NOMO-1 treated with DMSO at 0.1 percent for 48 hours (cell line): Measurements from ENCODE around the gene ATF7IP.
A peak's percentile ranks its signal among the peaks of the same experiment; 100 is the strongest.
"Not testable (repeated sequence)": the region's sequence is repeated elsewhere in the genome, so short reads cannot be mapped to it uniquely, and the experiment has no call there.

ENCODE experiments used
- DNase-seq: peaks from one replicate; lab custom pipeline; 2025; ENCODE audit not compliant: unreplicated experiment; lab: John Stamatoyannopoulos, UW

The ATF7IP gene, protein sequence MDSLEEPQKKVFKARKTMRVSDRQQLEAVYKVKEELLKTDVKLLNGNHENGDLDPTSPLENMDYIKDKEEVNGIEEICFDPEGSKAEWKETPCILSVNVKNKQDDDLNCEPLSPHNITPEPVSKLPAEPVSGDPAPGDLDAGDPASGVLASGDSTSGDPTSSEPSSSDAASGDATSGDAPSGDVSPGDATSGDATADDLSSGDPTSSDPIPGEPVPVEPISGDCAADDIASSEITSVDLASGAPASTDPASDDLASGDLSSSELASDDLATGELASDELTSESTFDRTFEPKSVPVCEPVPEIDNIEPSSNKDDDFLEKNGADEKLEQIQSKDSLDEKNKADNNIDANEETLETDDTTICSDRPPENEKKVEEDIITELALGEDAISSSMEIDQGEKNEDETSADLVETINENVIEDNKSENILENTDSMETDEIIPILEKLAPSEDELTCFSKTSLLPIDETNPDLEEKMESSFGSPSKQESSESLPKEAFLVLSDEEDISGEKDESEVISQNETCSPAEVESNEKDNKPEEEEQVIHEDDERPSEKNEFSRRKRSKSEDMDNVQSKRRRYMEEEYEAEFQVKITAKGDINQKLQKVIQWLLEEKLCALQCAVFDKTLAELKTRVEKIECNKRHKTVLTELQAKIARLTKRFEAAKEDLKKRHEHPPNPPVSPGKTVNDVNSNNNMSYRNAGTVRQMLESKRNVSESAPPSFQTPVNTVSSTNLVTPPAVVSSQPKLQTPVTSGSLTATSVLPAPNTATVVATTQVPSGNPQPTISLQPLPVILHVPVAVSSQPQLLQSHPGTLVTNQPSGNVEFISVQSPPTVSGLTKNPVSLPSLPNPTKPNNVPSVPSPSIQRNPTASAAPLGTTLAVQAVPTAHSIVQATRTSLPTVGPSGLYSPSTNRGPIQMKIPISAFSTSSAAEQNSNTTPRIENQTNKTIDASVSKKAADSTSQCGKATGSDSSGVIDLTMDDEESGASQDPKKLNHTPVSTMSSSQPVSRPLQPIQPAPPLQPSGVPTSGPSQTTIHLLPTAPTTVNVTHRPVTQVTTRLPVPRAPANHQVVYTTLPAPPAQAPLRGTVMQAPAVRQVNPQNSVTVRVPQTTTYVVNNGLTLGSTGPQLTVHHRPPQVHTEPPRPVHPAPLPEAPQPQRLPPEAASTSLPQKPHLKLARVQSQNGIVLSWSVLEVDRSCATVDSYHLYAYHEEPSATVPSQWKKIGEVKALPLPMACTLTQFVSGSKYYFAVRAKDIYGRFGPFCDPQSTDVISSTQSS

DNA sequence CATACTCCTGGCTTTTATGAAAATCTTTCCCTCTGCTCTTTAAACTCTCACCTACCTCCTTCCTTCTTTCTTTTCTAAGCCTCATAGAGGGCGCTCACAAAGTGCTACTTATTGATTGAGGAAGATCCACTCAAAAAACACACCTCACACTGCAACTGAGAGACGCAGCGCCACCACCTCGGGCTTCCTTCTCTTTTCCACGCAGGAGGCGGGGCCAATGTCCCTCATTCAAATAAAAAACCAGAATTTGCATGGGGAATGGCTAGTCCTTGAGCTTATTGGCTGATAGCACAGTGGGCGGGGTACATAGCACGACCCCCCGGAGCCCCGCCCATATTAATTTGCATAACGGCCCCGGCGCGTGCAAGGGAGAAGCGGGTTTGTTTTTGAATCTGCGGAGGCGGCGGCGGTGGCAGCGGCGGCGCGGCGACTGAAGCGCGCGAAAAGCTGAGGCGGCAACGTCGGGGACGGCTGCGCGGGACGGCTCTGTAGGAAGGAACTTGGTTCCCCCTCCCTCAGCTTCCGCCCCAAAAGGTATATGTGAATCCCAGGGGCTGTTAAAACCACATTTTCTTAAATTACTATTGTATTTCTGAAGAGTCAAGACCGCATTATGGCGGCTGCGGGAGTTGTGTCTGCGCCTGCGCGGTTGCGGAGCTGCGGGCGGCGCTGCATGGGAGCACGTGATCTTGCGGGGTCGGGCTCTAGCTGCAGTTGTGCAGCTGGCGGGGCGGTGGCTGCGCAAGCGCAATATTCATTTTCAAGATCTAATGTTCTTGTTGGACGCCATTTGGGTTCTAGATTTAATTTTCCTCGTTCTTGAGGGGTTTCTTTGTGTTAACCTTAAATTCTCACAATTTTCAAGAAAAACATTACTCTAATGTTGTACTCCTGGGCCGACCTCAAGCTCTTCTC is at the start of gene ATF7IP:
Gene ATF7IP, plus strand, starts transcription at position 389 of the 915 bp plus-strand sequence. CDS start 58,234 bp downstream, outside the sequence.
- DNase-seq: peak; percentile 98

DNA sequence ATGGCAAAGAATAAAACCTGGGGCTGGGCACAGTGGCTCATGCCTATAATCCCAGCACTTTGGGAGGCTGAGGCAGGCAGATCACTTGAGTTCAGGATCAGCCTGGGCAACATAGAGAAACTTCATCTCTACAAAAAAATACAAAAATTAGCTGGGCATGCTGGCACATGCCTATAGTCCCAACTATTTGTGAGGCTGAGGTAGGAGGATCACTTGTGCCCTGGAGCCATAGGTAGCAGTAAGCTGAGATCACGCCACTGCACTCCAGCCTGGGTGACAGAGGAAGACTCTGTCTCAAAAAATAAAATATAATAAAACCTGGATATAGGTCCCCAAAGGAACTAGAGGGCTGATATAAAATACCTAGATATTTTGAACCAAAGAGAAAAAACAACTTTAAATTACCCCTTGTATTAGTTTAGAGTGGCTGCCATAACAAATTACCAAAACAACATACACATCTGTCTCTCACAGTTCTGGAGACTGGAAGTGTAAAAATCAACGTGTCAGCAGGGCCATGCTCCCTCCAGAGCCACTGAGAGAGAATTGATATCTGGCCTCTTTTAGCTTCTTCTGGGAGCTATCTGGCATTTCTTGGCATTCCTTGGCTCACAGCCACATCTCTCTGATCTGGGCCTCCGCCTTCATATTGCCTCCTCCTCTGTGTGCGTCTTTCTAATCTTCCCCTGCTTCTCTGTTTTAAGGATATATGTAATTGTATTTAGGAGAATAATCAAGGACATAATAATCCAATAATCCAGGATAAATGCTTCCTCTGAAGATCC is 47.9 kb upstream of the ATF7IP start:
- DNase-seq: no peak

DNA sequence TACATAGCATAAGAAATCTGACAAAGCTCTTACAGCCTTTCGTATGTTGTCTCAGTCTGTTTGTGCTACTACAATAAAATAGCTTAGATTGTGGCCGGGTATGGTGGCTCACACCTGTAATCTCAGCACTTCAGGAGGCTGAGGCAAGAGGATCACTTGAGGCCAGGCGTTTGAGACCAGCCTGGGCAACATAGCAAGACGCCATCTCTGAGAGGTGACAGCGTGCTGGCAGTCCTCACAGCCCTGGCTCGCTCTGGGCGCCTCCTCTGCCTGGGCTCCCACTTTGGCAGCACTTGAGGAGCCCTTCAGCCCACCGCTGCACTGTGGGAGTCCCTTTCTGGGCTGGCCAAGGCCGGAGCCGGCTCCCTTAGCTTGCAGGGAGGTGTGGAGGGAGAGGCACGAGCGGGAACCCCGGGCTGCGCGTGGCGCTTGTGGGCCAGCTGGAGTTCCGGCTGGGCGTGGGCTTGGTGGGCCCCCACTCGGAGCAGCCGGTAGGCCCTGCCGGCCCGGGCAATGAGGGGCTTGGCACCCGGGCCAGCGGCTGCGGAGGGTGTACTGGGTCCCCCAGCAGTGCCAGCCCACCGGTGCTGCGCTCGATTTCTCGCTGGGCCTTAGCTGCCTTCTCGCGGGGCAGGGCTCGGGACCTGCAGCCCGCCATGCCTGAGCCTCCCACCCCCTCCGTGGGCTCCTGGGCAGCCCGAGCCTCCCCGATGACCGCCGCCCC is 45.6 kb upstream of the ATF7IP start:
- not testable (repeated sequence) for DNase-seq

DNA sequence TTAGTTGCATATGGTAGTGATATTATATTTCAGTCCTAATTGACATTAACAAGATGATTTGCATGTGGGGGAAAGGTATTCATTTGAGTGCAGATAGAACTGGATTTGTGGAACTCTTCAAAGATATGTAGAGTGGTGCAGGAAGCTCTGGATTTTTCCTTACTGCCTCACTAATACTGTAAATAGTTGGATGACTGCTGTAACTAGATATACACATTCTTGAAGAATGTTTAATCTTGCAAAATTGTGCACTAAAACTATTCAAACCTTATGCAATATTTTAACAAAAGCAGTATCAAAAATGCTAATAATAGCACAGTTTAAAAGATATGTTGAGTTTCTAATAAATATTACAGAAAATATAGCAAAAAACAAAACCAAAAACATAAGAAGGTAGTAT is 43.1 kb upstream of the ATF7IP start:
- DNase-seq: no peak

DNA sequence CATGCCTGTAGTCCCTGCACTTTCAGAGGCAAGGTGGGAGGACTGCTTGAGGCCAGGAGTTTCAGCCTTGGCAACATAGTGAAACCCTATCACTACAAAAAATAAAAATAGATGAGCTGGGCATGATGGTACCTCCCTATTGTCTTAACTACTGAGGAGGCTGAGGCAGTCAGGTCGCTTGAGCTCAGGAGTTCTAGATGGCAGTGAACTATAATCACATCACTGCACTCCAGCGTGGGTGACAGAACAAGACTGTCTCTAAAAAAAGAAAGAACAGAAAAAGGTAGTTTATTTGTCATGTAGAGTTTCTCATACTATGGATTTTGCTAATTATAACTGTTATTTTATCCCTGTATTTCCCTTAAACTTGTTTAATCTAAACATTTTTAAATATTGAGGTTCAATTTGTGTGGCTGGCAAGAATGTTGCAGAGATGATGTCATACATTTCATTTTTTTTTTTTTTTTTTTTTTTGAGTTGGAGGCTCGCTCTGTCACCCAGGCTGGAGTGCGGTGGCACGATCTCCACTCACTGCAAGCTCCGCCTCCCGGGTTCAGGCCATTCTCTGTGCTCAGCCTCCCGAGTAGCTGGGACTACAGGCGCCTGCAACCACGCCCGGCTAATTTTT is 39.7 kb upstream of the ATF7IP start:
- no peak for DNase-seq

DNA sequence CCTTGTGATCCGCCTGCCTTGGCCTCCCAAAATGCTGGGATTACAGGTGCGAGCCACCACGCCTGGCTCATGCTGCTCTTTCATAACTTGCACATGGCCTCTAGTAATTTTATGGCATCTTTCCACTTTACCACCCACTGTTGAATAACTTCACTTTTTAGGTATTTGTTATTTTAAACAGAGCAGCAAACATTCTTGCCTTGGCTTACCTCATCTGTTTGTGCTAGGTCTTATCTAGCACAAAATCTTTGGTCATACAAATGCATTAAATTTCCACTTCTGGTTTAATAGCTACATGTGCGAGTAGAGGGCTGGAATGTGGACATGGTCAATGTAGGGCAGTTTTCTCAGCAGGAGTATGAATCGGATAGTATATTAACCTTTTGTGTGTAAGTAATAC is 38.8 kb upstream of the ATF7IP start:
- DNase-seq: no peak

DNA sequence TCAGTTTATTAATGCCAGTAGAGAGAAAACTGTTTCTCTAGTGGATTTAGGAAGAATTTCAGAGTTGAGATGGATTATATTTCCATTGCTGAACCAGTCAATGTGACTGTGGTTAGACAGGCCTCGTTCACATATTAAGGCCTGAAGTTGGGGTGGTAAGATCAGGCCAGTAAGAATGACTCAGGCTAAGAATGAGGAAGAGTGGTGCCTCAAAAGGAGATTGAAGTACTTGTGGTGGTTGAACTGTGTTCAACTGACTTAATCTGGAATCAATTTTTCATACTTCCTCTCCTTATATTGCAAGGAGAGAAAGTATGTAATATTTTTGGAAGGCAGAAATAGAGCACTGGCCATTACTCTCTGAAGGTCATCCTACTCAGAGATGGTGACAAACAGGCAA is 37.8 kb upstream of the ATF7IP start:
- DNase-seq: peak; percentile 96

DNA sequence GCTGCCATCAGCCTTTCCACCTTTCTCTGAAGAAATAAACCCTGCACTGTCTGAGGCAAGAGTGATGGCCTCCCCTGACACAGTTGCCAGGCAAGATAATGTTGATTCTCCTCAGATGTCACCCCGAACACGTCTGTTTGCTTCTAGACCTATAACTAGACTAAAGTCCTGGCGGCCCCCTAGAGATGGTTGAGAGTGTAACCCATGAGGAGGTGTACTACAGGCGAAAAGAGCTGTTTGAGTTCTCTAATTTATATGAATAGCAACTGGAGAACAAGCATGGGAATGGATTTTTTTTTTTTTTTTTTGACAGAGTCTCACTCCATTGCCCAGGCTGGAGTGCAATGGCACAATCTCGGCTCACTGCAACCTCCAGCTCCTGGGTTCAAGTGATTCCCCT is 33.0 kb upstream of the ATF7IP start:
- DNase-seq: no peak

DNA sequence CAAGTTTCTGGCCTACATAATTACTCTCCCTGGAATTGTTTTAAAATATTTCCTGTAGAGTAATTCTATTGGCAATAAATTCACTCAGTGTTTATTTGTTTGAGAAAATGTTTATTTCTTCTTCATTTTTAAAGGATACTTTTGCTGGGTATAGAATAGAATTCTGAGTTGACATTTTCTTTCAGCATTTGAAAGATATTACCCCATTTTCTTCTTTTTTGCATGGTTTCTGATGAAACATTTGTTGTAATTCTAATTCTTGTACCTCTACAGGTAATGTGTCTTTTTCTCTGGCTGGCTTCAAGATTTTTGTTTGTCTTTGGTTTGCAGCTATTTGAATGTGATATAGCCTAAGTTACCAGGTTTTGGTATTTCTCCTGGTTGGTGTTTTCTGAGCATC is 25.1 kb upstream of the ATF7IP start:
- no peak for DNase-seq

DNA sequence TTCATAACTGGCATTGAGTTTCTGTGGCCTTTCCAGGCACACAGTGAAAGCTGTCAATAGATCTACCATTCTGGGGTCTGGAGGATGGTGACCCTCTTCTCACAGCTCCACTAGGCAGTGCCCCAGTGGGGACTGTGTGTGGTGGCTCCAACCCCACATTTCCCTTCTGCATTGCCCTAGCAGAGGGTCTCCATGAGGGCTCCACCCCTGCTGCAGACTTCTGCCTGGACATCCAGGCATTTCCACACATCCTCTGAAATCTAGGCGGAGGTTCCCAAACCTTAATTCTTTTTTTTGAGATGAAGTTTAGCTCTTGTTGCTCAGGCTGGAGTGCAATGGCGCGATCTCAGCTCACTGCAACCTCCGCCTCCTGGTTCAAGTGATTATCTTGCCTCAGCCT is 14.0 kb upstream of the ATF7IP start:
- DNase-seq: not testable (repeated sequence)

DNA sequence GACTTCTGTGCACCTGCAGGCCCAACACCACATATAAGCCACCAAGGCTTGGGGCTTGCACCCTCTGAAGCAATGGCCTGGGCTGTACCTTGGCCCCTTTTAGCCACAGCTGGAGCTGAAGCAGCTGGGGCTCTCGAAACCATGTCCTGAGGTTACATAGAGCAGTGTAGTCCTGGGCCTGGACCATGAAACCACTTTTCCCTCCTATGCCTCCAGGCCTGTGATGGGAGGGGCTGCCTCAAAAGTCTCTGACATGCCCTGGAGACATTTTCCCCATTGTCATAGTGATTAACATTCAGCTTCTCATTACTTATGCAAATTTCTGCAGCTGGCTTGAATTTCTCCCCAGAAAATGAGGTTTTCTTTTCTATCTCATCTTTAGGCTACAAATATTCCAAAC is 13.4 kb upstream of the ATF7IP start:
- not testable (repeated sequence) for DNase-seq

DNA sequence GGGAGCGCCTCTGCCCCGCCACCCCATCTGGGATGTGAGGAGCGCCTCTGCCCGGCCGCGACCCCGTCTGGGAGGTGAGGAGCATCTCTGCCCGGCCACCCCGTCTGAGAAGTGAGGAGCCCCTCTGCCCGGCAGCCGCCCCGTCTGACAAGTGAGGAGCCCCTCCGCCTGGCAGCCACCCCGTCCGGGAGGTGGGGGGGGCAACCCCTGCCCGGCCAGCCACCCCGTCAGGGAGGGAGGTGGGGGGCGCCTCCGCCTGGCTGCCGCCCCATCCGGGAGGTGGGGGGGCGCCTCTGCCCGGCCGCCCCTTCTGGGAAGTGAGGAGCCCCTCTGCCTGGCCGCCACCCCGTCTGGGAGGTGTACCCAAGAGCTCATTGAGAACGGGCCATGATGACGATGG is 10.8 kb upstream of the ATF7IP start:
- not testable (repeated sequence) for DNase-seq

DNA sequence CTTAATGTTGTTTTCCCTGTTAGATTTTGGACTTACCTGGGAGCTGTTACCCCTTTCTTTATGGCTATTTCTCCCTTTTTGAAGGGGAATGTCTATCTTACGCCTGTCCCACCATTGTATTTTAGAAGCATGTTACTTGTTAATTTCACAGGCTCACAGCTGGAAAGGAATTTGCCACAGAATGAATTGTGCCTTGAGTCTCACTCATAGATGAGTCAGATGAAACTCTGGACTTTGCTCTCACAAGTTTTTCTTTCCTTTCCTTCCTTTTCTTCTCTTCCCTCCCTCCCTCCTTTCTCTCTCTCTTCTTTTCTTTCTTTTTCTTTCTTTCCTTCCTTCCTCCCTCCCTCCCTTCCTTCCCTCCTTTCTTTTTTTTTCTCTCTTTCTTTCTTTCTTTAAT is 9.3 kb upstream of the ATF7IP start:
- no peak for DNase-seq

DNA sequence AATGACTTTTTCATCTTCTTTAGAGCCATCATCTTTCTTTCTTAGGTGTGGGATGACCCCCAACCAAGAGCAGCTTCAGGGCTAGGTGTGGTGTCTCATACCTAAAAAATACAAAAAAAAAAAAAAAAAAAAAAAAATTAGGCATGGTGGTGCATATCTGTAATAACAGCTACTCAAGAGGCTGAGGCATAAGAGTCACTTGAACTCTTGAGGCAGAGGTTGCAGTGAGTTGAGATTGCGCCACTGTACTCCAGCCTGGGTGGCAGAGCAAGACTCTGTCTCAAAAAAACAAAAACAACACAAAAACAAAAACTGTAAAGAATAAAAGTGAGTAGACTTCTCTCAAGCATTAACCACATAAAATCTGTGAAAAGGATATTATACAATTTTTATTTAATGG is 8.0 kb upstream of the ATF7IP start:
- DNase-seq: no peak

DNA sequence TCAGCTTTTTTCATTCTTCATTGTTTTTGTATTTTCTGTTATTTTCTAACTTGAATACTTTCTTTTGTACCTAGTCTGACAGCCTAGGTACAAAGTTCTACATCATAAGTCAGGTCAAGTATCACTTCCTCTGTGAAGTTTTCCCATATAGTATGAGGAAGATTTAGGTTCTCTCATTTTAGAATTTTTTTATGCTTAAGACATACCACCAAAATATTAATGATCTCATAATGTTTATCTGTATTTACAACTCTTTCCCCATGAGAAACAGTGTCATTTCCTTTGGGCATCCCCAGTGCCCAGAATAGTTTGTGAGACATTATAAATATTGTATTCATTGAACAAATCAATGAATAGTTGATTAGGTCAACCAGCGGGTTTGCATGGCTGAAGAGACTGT is 3.1 kb upstream of the ATF7IP start:
- no peak for DNase-seq

DNA sequence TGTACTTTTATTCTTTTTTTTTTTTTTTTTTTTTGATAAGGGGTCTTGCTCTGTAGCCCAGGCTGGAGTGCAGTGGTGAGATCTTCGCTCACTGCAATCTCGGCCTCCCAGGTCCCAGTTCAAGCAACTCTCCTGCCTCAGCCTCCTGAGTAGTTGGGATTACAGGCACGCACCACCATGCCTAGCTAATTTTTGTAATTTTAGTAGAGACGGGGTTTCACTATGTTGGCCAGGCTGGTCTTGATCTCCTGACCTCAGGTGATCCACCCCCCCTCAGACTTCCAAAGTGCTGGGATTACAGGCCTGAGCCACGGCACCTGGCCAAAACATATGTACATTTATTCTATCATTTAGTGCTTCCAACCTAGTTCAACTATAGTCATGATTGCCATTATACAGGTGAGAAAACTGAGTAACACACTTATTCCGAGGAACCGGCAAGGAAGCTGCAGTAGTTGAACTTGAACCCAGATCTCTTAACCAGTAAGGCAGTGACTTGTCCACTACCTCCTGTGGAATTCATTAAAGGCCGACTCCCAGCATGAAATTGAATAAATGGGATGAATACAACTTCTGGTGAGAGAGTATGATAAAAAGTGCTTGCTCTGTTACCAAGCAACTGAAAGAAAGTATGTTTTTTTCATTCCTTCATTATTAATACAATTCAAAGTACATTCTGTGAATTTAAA is 755 bp upstream of the ATF7IP start:
- no peak for DNase-seq

DNA sequence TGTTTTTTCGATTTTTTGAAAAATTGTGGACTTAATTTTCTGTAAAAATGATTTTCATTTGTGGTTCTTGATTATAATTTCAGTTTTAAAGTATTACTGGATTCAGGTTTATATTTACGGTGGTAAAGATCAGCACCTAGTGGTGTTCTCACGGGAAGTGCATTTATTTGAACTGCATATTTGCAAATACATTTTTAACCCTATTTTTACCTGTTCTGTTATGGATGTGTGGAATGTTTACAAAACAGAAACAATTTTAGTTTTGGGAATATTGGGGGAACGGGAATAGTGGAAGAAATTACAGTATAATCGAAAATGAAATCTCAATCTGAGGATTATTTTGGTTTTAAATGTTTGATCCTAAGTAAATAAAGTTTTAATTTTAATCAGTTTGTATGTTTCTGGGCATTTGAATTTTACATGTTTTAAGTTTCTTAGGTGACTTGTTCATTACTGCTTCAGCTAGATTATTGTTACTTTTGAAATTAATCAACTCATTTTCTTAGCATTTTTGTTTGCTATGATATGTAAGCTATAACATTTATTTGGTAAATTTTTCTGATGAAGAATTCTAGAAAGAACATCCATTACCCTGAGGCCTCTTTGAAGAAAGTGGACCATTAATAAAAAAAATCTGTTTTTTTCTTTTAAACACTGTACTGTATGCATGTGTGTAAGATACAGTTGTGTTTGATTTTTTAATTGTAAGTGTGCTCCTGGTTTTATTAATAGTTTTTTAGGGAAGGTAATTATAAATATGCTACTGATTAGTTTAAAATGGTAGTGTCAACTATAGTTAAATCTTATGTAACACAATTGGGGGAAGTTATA is 942 bp downstream of the ATF7IP start:
- DNase-seq: peak; percentile 67
